Tibial nerve (tissue), 4 donors: ENCODE measurements around the gene TRAF7.

Experiments used
- EP300 ChIP-seq, 2 donors: sonication (generic); formaldehyde crosslinking; IDR thresholded peaks; one replicate each; pipeline ENCODE4 v1.6.1; 2017; ENCODE audit warnings: antibody characterized with exemption in 2 of 2, mild to moderate bottlenecking in 1 of 2
- POLR2A ChIP-seq, 2 donors: fragments of 450-650 bp; IDR thresholded peaks; one replicate each; pipeline ENCODE4 v1.6.1; 2017; ENCODE audit warnings: antibody characterized with exemption in 2 of 2, mild to moderate bottlenecking in 2 of 2, moderate library complexity in 2 of 2
- TF ChIP-seq, protein P1 (sequence below), 5 experiments: fragments of 200-600 bp in 3 of 5; fragments of 450-650 bp in 2 of 5; sonication (generic) in 3 of 5; IDR thresholded peaks; one replicate each; pipeline ENCODE4 v1.5.1; 2016 to 2019; ENCODE audit warnings: antibody characterized with exemption in 5 of 5, mild to moderate bottlenecking in 3 of 5, moderate library complexity in 2 of 5

DNA sequence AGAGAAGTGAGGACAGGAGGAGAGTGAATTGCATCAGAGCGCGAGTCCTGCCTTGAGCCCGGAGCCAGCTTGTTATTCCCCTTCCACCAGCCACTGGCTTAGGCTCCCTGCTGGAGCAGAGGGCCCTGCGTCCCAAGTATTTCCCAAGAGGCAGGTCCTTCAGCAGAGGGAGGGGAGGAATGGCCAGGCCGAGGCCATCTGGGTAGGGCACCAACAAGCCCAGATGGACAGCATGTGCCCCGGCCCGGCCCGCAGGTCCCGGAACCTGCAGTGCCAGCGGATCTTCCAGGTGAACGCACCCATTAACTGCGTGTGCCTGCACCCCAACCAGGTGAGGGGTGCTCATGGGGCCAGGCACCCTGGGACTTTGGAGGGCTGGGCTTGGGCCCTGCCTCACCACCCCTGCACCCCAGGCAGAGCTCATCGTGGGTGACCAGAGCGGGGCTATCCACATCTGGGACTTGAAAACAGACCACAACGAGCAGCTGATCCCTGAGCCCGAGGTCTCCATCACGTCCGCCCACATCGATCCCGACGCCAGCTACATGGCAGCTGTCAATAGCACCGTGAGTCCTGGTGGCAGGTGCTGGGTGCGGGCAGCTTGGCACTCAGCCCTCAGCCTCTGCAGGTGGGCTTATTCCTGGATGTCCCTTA lies 51.3 kb downstream of the TRAF7 start:
- TF ChIP-seq, protein P1, sequence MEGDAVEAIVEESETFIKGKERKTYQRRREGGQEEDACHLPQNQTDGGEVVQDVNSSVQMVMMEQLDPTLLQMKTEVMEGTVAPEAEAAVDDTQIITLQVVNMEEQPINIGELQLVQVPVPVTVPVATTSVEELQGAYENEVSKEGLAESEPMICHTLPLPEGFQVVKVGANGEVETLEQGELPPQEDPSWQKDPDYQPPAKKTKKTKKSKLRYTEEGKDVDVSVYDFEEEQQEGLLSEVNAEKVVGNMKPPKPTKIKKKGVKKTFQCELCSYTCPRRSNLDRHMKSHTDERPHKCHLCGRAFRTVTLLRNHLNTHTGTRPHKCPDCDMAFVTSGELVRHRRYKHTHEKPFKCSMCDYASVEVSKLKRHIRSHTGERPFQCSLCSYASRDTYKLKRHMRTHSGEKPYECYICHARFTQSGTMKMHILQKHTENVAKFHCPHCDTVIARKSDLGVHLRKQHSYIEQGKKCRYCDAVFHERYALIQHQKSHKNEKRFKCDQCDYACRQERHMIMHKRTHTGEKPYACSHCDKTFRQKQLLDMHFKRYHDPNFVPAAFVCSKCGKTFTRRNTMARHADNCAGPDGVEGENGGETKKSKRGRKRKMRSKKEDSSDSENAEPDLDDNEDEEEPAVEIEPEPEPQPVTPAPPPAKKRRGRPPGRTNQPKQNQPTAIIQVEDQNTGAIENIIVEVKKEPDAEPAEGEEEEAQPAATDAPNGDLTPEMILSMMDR (IDR thresholded peaks at IDR 0.05), result no peak
- no peak for TF ChIP-seq POLR2A (IDR thresholded peaks at IDR 0.05)
- no peak for TF ChIP-seq EP300 (IDR thresholded peaks at IDR 0.05)
